ENCODE data around the gene ALDH1L1. TPM values are rescaled to one million over a fixed set of nuclear protein-coding genes. Genes with fewer than 3 reads are reported as not detected.

ALDH1L1 gene
- total and polyA plus RNA-seq, 2 of the 13 experiments (the other 11 are each of a cell fraction or from before 2014, with no cell fraction given) = 11.2 to 28.7 TPM

GRCh38 chr3:126102011-126102410 lies 78.4 kb downstream of the ALDH1L1 start (continued):
- TF ChIP-seq, protein P1, sequence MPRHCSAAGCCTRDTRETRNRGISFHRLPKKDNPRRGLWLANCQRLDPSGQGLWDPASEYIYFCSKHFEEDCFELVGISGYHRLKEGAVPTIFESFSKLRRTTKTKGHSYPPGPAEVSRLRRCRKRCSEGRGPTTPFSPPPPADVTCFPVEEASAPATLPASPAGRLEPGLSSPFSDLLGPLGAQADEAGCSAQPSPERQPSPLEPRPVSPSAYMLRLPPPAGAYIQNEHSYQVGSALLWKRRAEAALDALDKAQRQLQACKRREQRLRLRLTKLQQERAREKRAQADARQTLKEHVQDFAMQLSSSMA (CRISPR knock-in tag; IDR thresholded peaks at IDR 0.05) = no peak
- TF ChIP-seq ZNF17 (CRISPR knock-in tag; IDR thresholded peaks at IDR 0.05) (no peak), ZNF609 (CRISPR knock-in tag; IDR thresholded peaks at IDR 0.05; ENCODE audit: borderline replicate concordance) (no peak), ZNF431 (CRISPR knock-in tag; IDR thresholded peaks at IDR 0.05; ENCODE audit: borderline replicate concordance, low read depth) (no peak), YY1 (IDR thresholded peaks at IDR 0.05; ENCODE audit: insufficient read depth, insufficient replicate concordance, low read depth, low read length) (no peak)

GRCh38 chr3:126101521-126101982 lies 78.8 kb downstream of the ALDH1L1 start:
- ATAC-seq (no peak), DNase-seq (ENCODE audit: low spot score) (no peak), FAIRE-seq (no peak)
- intact Hi-C loops (cut with micrococcal nuclease; ENCODE audit: unreplicated experiment) = no loop called here
- in situ Hi-C loops (cut with HindIII; ENCODE audit: extremely low pct_ligation_motif_present, low pct_unique_long_range_greater_than_20kb) = no loop called here
- Histone ChIP-seq H3K79me2 (ENCODE audit: insufficient read depth, low read length) (no peaks in the 10 kb centered on the region), H3K4me1 (ENCODE audit: insufficient read depth, low read length) (no peaks in the 10 kb centered on the region), H3K4me2 (ENCODE audit: low read depth, low read length) (no peak overlapping the region), H3K9me3 (ENCODE audit: low read length) (peaks cover 5% of the 10 kb centered on the region; the same call in 1 of the 2 replicates), H3K36me3 (replicated peaks in 1 of 2; ENCODE audit: control insufficient read depth in 1 of 2, insufficient read depth in 2 of 2, low read length in 2 of 2) (no peaks in the 10 kb centered on the region; a peak in 1 of 5 replicates), H3K27ac (ENCODE audit: extremely low read length, insufficient read depth, low read length) (no peak overlapping the region), H4K20me1 (ENCODE audit: insufficient read depth, low read length) (no peaks in the 10 kb centered on the region), H3K4me3 (replicated peaks in 1 of 3; ENCODE audit: insufficient read depth in 1 of 3, low read depth in 2 of 3, low read length in 3 of 3) (no peak overlapping the region), H3K9ac (ENCODE audit: insufficient read depth, low read depth, low read length) (no peak overlapping the region), H3K27me3 (ENCODE audit: control insufficient read depth in 1 of 2, insufficient read depth in 2 of 2, low read length in 2 of 2) (no peaks in the 10 kb centered on the region), H2AFZ (ENCODE audit: low read length) (no peak overlapping the region)
- 82% methylated on average over 9 of the region's 10 CpGs for WGBS (ENCODE audit: low lambda C conversion rate)
- POLR2A ChIA-PET = no interaction called here
- CTCF ChIA-PET (ENCODE audit: low intra/inter-chr PET ratio, low total read pairs) = no interaction called here
- BruUV-seq (replicated peaks) = no TSS peak
- TF ChIP-seq ZFP1 (CRISPR knock-in tag; IDR thresholded peaks at IDR 0.05) (no peak), CHD4 (IDR thresholded peaks at IDR 0.05; ENCODE audit: borderline replicate concordance, low read length) (no peak), ZNF282 (IDR thresholded peaks at IDR 0.05; ENCODE audit: partially characterized antibody) (no peak), ZXDC (CRISPR knock-in tag; IDR thresholded peaks at IDR 0.05) (no peak), ZSCAN22 (CRISPR knock-in tag; IDR thresholded peaks at IDR 0.05) (no peak)
- TF ChIP-seq, protein P2, sequence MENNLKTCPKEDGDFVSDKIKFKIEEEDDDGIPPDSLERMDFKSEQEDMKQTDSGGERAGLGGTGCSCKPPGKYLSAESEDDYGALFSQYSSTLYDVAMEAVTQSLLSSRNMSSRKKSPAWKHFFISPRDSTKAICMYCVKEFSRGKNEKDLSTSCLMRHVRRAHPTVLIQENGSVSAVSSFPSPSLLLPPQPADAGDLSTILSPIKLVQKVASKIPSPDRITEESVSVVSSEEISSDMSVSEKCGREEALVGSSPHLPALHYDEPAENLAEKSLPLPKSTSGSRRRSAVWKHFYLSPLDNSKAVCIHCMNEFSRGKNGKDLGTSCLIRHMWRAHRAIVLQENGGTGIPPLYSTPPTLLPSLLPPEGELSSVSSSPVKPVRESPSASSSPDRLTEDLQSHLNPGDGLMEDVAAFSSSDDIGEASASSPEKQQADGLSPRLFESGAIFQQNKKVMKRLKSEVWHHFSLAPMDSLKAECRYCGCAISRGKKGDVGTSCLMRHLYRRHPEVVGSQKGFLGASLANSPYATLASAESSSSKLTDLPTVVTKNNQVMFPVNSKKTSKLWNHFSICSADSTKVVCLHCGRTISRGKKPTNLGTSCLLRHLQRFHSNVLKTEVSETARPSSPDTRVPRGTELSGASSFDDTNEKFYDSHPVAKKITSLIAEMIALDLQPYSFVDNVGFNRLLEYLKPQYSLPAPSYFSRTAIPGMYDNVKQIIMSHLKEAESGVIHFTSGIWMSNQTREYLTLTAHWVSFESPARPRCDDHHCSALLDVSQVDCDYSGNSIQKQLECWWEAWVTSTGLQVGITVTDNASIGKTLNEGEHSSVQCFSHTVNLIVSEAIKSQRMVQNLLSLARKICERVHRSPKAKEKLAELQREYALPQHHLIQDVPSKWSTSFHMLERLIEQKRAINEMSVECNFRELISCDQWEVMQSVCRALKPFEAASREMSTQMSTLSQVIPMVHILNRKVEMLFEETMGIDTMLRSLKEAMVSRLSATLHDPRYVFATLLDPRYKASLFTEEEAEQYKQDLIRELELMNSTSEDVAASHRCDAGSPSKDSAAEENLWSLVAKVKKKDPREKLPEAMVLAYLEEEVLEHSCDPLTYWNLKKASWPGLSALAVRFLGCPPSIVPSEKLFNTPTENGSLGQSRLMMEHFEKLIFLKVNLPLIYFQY (CRISPR knock-in tag; IDR thresholded peaks at IDR 0.05; ENCODE audit: borderline replicate concordance) = no peak

Measured in HepG2 (cell line).